ENCODE measurements around the gene NDST1. TPM values are rescaled to one million over a fixed set of nuclear protein-coding genes. Genes with fewer than 3 reads are reported as not detected.

NDST1 gene
- polyA plus RNA-seq, 2 of the 4 experiments (the other 2 are of a cell fraction) = 24.4 to 50.8 TPM

DNA sequence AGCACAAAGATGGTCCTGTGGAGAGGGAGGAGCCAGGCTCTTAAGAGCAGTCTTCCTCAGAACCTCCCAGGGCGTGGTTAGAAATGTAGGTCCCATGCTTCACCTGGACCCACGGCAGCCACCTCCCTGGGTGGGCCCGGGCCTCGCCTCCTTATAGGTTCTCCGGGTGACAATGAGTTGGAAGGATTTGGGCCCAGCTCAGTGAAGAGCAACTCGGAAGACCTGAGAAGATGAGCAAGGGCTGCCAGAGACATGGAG, 26.3 kb upstream of the NDST1 start:
- Histone ChIP-seq H3K27ac (peak overlapping the region in 1 of 2 experiments; percentile 4; a peak in 2 of 6 replicates), H3K9me3 (no peaks in the 10 kb centered on the region), H3K4me3 (no peak overlapping the region), H3K4me1 (peaks cover 6% of the 10 kb centered on the region; the same call in 1 of the 3 replicates), H3K4me2 (no peak overlapping the region)
- ChIA-PET POLR2A (no interaction called here), CTCF (interaction anchor here (1.0 to 33.5 kb wide), 5 partner anchors 15 to 48 kb away, joined by 3 to 439 read pairs (median 4); partner anchors contain the start of gene NDST1)
- WGBS (ENCODE audit: missing lambda C conversion rate) = 91% methylated on average over 6 of the region's 6 CpGs
- TF ChIP-seq, protein P1, sequence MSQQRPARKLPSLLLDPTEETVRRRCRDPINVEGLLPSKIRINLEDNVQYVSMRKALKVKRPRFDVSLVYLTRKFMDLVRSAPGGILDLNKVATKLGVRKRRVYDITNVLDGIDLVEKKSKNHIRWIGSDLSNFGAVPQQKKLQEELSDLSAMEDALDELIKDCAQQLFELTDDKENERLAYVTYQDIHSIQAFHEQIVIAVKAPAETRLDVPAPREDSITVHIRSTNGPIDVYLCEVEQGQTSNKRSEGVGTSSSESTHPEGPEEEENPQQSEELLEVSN (IDR thresholded peaks at IDR 0.05; ENCODE audit: borderline replicate concordance, low read depth) = no peak
- TF ChIP-seq SREBF2 (IDR thresholded peaks at IDR 0.05) (no peak), TFCP2L1 (CRISPR knock-in tag; IDR thresholded peaks at IDR 0.05) (no peak), POLR2A (IDR thresholded peaks at IDR 0.05; ENCODE audit: low read length) (no peak), ZNF302 (CRISPR knock-in tag; IDR thresholded peaks at IDR 0.05) (no peak), ESRRA (IDR thresholded peaks at IDR 0.05; ENCODE audit: borderline replicate concordance, low read length) (no peak), POLR2AphosphoS2 (conservative IDR thresholded peaks at IDR 0.05; ENCODE audit: low read length) (no peak), ZC3H11A (IDR thresholded peaks at IDR 0.05) (no peak), RCOR1 (IDR thresholded peaks at IDR 0.05; ENCODE audit: low read depth, low read length) (no peak), NPAS2 (CRISPR knock-in tag; IDR thresholded peaks at IDR 0.05; ENCODE audit: borderline replicate concordance) (no peak), CEBPB (IDR thresholded peaks at IDR 0.05) (no peak), RNF2 (IDR thresholded peaks at IDR 0.05; ENCODE audit: borderline replicate concordance, low read depth) (no peak), HOXA7 (CRISPR knock-in tag; IDR thresholded peaks at IDR 0.05) (no peak), SMC3 (IDR thresholded peaks at IDR 0.05) (no peak)
- TF ChIP-seq, protein P2, sequence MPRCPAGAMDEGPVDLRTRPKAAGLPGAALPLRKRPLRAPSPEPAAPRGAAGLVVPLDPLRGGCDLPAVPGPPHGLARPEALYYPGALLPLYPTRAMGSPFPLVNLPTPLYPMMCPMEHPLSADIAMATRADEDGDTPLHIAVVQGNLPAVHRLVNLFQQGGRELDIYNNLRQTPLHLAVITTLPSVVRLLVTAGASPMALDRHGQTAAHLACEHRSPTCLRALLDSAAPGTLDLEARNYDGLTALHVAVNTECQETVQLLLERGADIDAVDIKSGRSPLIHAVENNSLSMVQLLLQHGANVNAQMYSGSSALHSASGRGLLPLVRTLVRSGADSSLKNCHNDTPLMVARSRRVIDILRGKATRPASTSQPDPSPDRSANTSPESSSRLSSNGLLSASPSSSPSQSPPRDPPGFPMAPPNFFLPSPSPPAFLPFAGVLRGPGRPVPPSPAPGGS (IDR thresholded peaks at IDR 0.05) = no peak
- FAIRE-seq (no peak), DNase-seq (ENCODE audit: low read depth in 1 of 2, low spot score in 1 of 2) (no peak), ATAC-seq (no peak)

DNA sequence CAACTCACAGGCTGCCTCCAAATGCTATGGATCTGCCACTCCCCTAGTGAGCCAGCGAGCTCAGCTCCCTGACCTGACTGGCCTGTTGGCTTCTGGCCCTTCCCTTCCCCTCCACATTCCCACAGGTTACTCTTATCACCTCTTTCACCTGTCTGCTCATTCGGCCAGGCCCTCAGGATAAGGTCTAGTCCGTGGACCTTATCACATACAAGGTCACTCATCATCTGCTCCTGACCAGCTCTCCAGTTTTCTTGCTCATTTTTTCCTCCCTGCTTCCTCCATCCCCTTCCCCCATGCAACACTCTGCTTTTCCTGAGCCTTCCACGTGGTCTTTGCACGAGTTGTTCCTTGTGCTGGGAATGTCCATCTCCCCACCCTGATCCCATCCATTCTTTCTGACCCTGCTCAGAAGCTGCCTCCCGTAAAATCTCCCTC, 25.9 kb upstream of the NDST1 start:
- no peak for ATAC-seq
- DNase-seq (ENCODE audit: low read depth in 1 of 2, low spot score in 1 of 2) = no peak
- peaks cover 7% of the 10 kb centered on the region; the same call in 2 of the 3 replicates for H3K4me1 ChIP-seq
- H3K4me2 ChIP-seq = no peak overlapping the region
- ChIA-PET POLR2A (no interaction called here), CTCF (interaction anchor here (1.0 to 33.5 kb wide), 9 partner anchors 15 to 62 kb away, joined by 3 to 439 read pairs (median 4); partner anchors contain the start of genes NDST1 and RPS14)
- peak overlapping the region in 1 of 2 experiments; percentile 4; a peak in 2 of 6 replicates for H3K27ac ChIP-seq
- no peak for FAIRE-seq
- TF ChIP-seq BHLHE40 (IDR thresholded peaks at IDR 0.05; ENCODE audit: low read depth, low read length) (no peak), POLR2AphosphoS2 (conservative IDR thresholded peaks at IDR 0.05; ENCODE audit: low read length) (no peak), RNF2 (IDR thresholded peaks at IDR 0.05; ENCODE audit: borderline replicate concordance, low read depth) (no peak), HEYL (CRISPR knock-in tag; IDR thresholded peaks at IDR 0.05) (no peak), EP300 (IDR thresholded peaks at IDR 0.05) (no peak), RFX5 (IDR thresholded peaks at IDR 0.05) (no peak), HOXB5 (CRISPR knock-in tag; IDR thresholded peaks at IDR 0.05) (no peak), SREBF2 (IDR thresholded peaks at IDR 0.05) (no peak), MAFK (IDR thresholded peaks at IDR 0.05; ENCODE audit: partially characterized antibody) (no peak), NFE2L2 (conservative IDR thresholded peaks at IDR 0.05; ENCODE audit: low read length) (no peak), CHD4 (IDR thresholded peaks at IDR 0.05; ENCODE audit: borderline replicate concordance) (no peak), NR3C1 (IDR thresholded peaks at IDR 0.05) (no peak), JUNB (IDR thresholded peaks at IDR 0.05) (no peak), TP53 (CRISPR knock-in tag; IDR thresholded peaks at IDR 0.05) (no peak), FOSL2 (IDR thresholded peaks at IDR 0.05) (no peak), FOSL2 (CRISPR knock-in tag; IDR thresholded peaks at IDR 0.05) (no peak), GATA3 (IDR thresholded peaks at IDR 0.05; ENCODE audit: borderline replicate concordance) (no peak), RCOR1 (IDR thresholded peaks at IDR 0.05; ENCODE audit: low read depth, low read length) (no peak), POLR2A (IDR thresholded peaks at IDR 0.05; ENCODE audit: low read length) (no peak)
- TF ChIP-seq, protein P3, sequence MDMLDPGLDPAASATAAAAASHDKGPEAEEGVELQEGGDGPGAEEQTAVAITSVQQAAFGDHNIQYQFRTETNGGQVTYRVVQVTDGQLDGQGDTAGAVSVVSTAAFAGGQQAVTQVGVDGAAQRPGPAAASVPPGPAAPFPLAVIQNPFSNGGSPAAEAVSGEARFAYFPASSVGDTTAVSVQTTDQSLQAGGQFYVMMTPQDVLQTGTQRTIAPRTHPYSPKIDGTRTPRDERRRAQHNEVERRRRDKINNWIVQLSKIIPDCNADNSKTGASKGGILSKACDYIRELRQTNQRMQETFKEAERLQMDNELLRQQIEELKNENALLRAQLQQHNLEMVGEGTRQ (IDR thresholded peaks at IDR 0.05) = no peak
- TF ChIP-seq, protein P4, sequence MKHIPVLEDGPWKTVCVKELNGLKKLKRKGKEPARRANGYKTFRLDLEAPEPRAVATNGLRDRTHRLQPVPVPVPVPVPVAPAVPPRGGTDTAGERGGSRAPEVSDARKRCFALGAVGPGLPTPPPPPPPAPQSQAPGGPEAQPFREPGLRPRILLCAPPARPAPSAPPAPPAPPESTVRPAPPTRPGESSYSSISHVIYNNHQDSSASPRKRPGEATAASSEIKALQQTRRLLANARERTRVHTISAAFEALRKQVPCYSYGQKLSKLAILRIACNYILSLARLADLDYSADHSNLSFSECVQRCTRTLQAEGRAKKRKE (CRISPR knock-in tag; IDR thresholded peaks at IDR 0.05; ENCODE audit: low read depth) = no peak
- 74% methylated on average over 6 of the region's 6 CpGs for WGBS (ENCODE audit: missing lambda C conversion rate)
- no peak overlapping the region for H3K4me3 ChIP-seq
- no peaks in the 10 kb centered on the region for H3K9me3 ChIP-seq
